ENCODE data around the gene SNX10.

The SNX10 gene

GRCh38 chr7:26372704-26373103 is 81.0 kb downstream of the SNX10 start:
- DNase-seq: no peak

GRCh38 chr7:26374647-26375373 is 83.1 kb downstream of the SNX10 start:
- DNase-seq: no peak

GRCh38 chr7:26375726-26376174 is 84.1 kb downstream of the SNX10 start:
- no peak for DNase-seq

GRCh38 chr7:26376175-26376917 is 84.7 kb downstream of the SNX10 start:
- peak; percentile 28 for DNase-seq

GRCh38 chr7:26378016-26378415 is 86.4 kb downstream of the SNX10 start:
- no peak for DNase-seq

DNA sequence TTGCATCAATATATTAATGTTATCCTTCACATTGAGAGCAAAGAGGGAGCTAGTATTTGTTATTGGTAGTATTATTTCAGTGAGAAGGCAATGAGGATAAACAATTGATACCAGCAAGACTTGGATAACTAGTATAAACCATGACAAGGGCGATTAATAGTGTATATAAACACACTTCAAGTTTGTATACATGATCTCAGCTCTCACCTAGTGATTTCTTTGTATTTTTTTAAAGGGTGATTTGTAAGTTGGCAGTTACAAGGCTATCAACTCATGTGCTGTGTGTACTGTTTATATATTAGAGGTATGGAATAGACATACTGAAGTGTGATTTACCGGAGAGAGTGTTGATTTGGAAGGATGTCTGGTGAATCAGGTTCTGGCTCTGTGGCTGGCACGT is 88.0 kb downstream of the SNX10 start:
- DNase-seq: no peak

DNA sequence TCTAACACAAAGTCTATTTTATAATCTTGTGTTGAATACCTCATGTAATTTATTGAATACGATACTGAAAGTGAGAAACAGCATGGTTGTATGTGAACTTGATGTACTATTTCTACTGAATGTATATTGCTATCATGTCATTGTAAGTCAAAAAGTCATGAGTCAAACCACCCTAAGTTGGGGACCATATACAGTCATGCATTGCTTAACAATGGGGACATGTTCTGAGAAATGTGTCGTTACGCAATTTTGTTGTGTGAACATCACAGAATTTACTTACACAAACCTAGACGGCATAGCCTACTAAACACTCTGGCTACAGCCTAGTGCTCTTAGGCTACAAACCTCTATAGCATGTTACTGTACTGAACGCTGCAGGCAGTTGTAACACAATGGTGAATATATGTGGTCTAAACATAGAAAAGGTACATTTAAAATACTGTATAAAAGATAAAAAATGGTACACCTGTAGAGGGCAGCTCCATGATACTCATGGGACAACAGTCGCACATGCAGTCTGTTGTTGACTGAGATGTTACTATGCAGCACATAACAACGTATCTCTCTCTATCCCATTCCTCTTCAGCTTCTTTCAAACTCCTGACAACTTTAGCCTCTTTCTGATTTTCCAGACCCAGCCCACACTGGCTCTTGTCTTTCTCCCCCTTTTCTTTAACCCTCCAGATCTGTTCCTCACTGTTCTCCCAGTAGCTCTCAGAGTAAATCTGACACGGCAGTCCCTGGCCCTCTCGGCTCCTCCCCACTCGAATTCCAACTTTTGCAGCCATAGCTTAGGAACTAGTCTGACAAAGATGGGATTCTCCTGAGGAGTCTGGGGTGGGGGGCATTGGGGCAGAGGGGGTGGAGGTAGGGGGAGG is 90.1 kb downstream of the SNX10 start:
- no peak for DNase-seq

DNA sequence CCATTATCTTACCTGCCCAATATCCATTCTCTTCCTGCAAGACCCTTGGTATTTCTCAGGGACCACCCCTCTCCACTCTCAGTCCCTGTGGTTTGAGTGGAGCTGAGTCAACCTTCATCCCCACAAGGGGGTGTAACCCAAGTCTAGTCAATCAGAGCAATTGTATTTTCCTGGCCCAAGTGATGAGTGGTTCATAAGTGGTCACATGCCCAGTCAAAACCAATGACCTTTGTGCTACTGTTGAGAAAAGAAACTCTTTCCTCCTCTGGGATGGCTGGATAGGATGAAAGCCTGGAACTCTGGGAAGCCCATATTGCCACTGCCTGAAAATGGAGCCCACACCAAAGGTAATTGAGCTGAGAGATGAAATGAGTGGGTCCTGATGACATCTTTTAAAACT is 93.6 kb downstream of the SNX10 start:
- no peak for DNase-seq

GRCh38 chr7:26387731-26388130 is 96.1 kb downstream of the SNX10 start:
- DNase-seq: no peak

- DNase-seq: no peak
Measured at GRCh38 chr7:26388256-26388655, 96.6 kb downstream of the SNX10 start.

DNA sequence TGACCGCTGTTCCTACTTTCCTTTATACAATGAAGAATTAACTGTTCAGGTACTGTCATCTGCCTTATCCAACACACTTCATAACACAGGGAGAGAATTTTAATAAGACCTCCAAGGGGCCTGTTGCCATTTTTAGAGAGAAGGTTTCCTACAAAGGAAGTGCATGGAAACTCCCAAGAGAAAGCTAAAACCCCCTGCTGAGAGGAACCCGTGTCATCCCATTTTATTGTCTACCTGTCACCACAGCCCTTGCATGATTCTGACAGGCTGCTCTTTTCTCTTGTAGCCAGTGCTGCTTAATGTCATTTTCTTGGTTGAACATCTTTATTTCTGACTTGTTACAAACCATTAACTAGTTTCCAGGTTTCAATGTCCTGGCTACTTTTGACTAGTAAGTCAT is 98.4 kb downstream of the SNX10 start:
- no peak for DNase-seq

DNA sequence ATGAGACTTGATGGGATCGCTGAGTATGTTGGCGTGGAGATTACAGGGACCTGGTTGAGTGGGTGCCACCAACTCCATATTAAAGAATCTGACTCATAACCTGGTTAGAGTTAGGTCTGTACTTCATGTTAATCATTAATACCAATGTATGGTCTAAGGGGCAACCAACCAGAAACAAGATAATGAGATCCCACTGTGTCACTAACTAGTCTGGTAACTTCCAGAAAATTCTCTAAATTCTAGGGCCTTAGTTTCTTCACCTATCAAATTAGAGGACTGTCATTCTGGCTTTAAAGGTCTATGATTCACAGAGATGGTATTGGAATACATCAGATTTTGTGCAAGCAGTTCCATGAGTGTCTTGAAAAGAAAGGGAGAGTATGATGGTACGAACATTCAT is 102.2 kb downstream of the SNX10 start:
- no peak for DNase-seq

DNA sequence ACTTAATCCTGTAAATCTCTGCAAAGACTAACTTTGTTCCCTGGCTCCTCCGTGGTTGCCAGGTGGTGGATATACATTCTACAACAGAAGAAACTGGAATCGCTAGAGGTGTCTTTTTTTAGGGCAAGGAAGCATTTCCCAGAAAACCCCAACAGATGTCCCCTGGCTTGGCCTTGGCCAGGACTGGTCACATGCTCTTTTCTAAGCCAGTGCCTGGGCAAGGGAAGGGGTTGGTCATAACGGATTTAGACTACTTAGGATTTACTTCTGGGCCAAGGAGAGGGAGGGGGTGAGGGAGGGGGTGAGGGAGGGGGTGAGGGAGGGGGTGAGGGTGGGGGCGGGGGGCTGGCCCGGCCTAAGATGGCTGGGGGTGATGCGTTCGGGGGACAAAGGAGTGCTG is 105.7 kb downstream of the SNX10 start:
- no peak for DNase-seq

- DNase-seq: peak; percentile 60
Measured at GRCh38 chr7:26397796-26398426, 106.2 kb downstream of the SNX10 start.

- DNase-seq: peak; percentile 52
Measured at GRCh38 chr7:26398427-26398755, 106.7 kb downstream of the SNX10 start.

- DNase-seq: peak; percentile 22
Measured at GRCh38 chr7:26398756-26399509, 107.3 kb downstream of the SNX10 start.

DNA sequence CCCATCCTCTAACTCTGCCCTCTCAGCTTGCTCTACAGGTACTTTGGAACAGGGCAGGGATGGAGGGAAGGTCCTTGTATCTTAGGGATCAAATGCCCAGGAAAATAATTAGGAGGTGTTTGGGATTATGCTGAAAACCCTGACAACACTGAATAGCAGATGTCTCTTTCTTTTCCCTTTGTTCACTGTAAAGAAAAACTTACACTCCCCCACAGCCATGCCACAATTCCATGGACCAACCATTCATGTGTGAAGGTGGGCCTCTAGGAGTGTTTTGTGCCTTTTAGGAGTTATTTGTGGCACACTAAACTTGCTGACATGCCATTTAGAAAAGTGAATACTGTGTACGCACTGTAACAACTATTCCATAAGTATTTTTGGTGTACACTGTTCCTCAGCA is 108.1 kb downstream of the SNX10 start:
- no peak for DNase-seq

DNA sequence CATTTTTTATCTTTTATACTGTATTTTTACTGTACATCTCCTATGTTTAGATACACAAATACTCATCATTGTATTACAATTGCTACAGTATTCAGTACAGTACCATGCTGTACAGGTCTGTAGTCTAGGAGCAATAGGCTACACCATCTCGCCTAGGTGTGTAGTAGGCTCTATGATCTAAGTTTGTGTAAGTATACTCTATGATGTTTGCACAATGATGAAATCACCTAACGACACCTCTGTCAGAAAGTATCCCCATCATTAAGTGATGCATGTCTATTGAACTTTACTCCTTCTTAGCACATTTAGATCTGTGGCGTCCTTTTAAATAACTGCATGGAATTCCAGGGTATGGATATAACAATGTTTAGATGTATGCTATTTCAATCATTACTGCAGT is 112.0 kb downstream of the SNX10 start:
- no peak for DNase-seq

- DNase-seq: no peak
Measured at GRCh38 chr7:26404189-26404996, 112.7 kb downstream of the SNX10 start.

GRCh38 chr7:26406433-26406832 is 114.8 kb downstream of the SNX10 start:
- DNase-seq: no peak
